GM03348 (cell line): Measurements from ENCODE around the gene SCN8A.
"Not testable (repeated sequence)": the region's sequence is repeated elsewhere in the genome, so short reads cannot be mapped to it uniquely, and the experiment has no call there.

Experiments used
- DNase-seq: peaks from one replicate; pipeline ENCODE4 v3.0.0; 2012; ENCODE audit warnings: low spot score

Gene SCN8A

GRCh38 chr12:51591016-51591901 is at the start of gene SCN8A:
SCN8A (plus strand) TSS chr12:51591233; CDS start chr12:51662818, 71,585 bp downstream.
- DNase-seq: peak; percentile 90

DNA sequence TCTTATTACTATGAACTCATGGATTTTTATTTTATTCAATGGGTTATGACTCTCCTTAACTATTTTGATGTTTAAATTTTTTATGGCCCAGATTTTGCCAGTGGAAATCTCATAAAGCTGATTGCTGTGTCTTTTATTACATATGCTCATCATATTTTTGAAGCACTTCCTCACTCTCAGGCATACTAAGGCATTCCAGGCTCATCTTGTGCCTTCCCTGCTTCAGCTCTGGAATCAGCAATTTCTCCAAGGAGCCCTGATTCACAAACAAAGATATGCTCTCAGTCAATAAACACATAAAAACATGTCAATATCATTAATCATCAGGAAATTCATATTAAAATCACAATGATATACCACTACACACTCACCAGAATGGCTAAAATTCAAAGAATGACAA is 44.9 kb upstream of the SCN8A start:
- DNase-seq: no peak

DNA sequence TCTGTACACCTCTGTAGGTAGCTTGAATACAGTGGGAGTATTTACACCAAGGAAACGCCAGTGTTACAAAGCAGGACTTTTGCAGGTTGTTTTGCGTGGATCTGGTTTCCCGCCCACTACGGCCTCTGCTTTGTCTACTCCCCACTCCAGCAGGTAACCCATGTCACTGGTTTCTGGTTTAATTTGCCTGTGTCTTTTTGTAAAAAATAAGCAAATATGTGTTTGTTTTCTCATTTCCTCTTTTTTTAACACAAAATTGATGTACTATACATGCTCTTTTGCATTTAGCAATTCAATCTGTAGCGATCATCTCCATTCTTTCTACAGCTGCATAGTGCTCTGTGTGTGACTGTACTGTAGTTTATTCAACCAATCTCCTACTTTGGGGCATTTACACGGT is 43.4 kb upstream of the SCN8A start:
- DNase-seq: no peak

DNA sequence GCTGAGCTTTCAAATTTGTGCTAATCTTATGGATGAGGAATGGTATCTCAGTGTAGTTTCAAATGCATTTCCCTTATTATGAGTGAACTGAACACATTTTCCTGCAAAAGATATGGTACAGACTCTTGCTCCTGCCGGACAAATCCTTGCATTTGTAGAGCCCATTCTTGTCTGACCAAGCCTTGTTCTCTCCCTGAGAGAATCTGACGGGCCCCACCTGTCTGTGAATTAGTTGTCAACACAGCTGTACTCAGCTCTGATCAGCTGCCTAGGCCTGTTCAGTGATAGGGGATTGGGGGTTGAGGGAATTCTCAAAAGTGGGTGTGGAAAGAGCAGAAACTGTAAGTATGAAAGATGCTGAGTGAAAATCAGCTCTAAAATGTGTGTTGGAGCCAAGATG is 42.8 kb upstream of the SCN8A start:
- no peak for DNase-seq

- no peak for DNase-seq
These were observed 41.4 kb upstream of the SCN8A start for GRCh38 chr12:51549637-51550036.

GRCh38 chr12:51568271-51569032 is 22.6 kb upstream of the SCN8A start:
- not testable (repeated sequence) for DNase-seq

GRCh38 chr12:51579321-51579850 is 11.6 kb upstream of the SCN8A start:
- DNase-seq: no peak

GRCh38 chr12:51589060-51589459 is 2.0 kb upstream of the SCN8A start:
- no peak for DNase-seq

DNA sequence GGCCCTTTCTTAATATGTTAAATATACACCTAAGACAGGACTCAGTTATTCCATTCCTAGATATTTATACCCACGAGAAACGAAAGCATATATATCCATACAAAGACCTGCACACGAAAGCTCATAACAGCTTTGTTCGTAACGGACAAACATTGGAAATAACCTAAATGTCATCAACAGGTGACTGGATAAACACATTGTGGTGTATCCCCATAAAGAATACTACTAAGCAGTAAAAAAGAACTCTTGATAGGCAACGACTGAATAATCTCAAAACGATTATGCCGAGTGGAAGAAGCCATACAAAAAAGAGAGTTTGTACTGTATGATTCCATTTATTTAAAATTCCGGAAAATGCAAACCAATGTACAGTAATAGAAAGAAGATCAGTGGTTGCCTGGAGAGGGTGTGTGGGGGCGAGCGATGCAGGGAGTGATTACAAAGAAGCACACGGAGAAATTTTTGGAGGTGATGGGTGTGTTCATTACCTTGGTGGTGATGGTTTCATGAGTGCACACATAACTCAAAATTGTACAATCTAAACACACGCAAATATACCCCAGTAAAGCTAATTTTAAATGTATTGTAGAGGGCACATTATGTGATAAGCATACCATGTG is 1.4 kb upstream of the SCN8A start:
- no peak for DNase-seq

DNA sequence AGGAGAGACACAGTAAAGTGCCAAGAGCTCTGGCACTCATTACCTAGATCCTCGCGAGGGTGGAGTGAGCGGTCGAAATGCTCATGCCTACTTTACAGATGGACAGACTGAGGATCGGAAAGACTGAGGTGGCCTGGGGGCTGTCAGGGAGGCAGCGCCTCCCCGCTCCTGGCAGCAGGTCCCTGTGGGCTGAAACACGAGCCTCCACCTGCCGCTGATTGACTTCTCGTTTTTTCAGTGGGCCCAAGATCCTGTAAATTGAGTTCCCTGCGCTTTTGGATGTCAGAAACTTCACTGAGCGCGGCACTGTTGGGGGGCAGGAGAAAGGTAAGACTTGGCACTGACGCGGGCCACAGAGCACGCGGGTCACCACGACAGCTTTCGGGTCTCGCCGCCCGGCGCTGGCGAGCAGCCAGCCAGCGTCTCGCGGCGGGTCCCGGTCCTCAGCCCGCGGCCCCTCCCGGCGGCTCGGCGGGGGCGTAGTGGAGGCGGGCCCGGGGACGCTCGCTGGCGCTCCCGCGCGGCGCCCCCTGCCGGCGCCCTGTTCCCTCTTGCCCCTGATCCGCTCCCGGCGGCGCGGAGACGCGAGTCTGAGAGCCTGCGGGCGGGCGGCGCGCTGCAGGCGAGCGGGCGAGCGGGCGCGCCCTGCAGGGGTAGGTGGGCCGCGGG is 552 bp upstream of the SCN8A start:
- peak; percentile 96 for DNase-seq

DNA sequence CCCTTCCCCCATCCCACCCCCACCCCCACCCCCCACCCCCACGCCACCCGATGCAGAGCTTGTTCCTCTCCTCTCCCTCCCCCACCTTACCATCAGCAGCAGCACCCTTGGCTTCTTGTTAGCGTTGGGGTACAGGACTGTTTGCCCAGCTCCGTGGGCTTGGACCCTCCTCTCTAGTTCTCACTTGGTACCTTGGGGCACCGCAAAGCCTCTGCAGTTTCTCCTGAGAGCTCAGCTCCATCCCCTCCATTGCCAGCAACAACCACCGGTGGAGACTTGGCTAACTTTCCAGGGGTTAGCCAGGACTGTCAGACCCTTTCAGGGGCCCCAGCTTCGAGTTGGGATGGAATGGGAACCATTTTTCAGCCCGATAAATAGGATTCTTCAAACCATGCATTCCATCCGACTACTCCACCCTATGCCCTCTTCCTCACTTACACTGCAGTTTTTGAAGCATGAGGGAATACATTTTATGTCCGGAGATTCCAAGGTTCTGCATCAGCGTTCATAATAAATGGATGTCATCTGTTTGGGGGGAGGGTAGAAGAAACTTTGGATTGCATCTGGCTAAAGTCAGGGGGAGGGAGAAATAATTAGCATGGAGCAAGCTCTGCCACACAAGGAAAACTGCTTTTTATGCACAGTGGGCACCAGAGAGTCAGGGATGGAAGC is 1.1 kb downstream of the SCN8A start:
- peak; percentile 71 for DNase-seq

GRCh38 chr12:51593021-51593420 is 2.0 kb downstream of the SCN8A start:
- DNase-seq: no peak

DNA sequence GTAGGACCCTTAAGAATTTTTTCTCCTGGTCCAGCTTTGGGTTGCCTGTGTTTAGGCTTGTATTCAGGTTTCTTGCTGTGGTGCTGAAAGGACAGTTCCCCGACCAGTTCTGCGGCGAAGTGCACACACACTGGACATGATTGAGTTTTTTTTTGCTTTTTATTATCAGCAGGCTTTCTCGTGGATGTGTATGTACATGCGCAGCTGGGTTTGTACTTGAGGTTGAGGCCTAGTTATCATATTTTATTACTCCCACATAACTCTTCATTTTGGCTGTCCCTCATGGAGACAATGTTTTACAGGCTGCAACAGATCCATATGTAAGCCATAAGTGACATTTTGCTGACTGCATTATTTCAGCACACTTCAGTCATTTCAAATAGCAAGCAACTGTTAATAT is 2.5 kb downstream of the SCN8A start:
- peak; percentile 51 for DNase-seq

- no peak for DNase-seq
These were observed 7.1 kb downstream of the SCN8A start for GRCh38 chr12:51598156-51598555.

DNA sequence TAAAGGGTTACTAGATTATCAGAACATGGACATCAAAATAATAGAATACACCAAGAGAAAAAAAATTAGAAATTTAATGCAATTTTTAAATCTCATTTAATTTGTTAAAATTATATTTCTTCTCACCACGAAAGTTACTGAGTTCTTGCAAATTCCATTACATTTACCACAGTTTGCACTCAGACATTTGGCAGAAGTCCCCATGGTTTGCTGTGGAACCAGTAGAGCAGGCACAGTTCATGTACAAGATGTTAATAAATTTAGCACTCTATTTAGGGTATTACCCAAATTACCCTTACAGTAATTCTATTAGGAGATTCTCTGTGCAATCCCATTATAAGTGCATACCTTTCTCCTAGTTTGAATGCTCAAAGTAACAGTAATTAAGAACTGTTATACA is 9.7 kb downstream of the SCN8A start:
- no peak for DNase-seq

DNA sequence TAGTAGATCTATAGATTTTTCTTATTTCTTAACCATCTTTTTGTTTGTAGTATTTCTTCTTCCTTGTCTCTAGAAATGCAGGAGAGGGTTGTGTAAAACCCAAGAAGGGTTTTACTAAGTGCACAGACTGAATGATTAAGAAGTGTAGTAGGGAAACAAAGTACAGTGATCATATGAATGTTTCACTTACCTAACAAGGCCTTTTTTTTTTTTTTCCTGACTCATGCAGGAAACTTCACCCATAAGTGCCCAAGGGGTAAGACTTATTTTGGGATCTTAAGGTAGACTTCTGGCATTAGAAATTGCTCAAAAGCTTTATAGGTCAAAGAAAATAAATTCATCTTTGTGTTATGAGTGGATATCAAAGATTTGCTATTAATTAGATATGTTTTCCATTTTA is 10.2 kb downstream of the SCN8A start:
- no peak for DNase-seq

- not testable (repeated sequence) for DNase-seq
These were observed 14.9 kb downstream of the SCN8A start for GRCh38 chr12:51605896-51606295.

DNA sequence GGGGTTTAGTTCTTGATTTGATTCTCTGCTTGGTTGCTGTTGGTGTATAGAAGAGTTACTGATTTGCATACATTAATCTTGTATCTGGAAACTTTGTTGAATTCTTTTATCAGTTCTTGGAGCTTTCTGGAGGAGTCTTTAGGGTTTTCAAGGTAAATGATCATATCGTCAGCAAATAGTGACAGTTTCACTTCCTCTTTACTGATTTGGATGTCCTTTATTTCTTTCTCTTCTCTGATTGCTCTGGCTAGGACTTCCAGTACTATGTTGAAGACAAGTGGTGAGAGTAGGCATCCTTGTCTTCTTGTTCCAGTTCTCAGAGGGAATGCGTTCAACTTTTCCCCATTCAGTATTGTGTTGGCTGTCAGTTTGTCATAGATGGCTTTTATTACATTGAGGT is 16.2 kb downstream of the SCN8A start:
- not testable (repeated sequence) for DNase-seq

DNA sequence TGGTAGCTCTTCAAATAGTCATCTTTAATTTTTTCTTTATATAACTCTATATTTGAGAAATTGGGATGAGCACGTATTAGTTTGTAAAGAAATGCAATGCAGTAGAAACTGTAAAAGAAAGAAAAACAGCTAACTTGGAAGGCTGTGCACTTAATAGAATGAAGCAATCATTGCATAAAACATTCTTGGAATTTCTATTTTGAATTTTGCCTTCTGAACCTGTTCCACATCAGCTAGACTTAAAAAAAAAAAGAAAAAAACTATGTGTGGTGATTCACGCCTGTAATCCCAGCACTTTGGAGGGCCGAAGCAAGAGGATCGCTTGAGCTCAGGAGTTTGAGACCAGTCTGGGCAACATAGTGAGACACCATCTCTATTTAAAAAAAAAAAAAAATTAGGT is 29.4 kb downstream of the SCN8A start:
- DNase-seq: peak; percentile 48

GRCh38 chr12:51621156-51621922 is 30.3 kb downstream of the SCN8A start:
- no peak for DNase-seq

- DNase-seq: peak; percentile 57
These were observed 31.5 kb downstream of the SCN8A start for GRCh38 chr12:51622564-51622963.
